Hepatocyte (in vitro differentiated cells): ENCODE measurements around the gene GRIK4. TPM values are rescaled to one million over a fixed set of nuclear protein-coding genes. Genes with fewer than 3 reads are reported as not detected.

Experiments
- DNase-seq: peaks from one replicate; pipeline ENCODE4 v3.0.0-alpha.2; 2016; ENCODE audit warnings: low spot score
- H2AFZ ChIP-seq: fragments of 200-600 bp; sonication (generic); 2 replicates; pipeline ENCODE4 v1.6.0; 2016; ENCODE audit warnings: antibody characterized with exemption, mild to moderate bottlenecking
- H3K27ac ChIP-seq: fragments of 200-600 bp; sonication (generic); 2 replicates; pipeline ENCODE4 v1.5.1; 2016; ENCODE audit warnings: mild to moderate bottlenecking
- H3K27me3 ChIP-seq: fragments of 200-600 bp; sonication (generic); 2 replicates; pipeline ENCODE4 v1.6.1; 2016
- H3K36me3 ChIP-seq: fragments of 200-600 bp; sonication (generic); replicated peaks from 2 replicates; pipeline ENCODE4 v1.5.1; 2016; ENCODE audit warnings: low read depth; ENCODE audit not compliant: insufficient read depth
- H3K4me1 ChIP-seq: fragments of 200-600 bp; sonication (generic); 2 replicates; pipeline ENCODE4 v1.5.1; 2016; ENCODE audit warnings: mild to moderate bottlenecking, moderate library complexity; ENCODE audit not compliant: insufficient read depth
- H3K4me2 ChIP-seq: fragments of 200-600 bp; sonication (generic); 2 replicates; pipeline ENCODE4 v1.6.0; 2016
- H3K4me3 ChIP-seq: fragments of 200-600 bp; sonication (generic); 2 replicates; pipeline ENCODE4 v1.5.1; 2016; ENCODE audit warnings: mild to moderate bottlenecking
- H3K79me2 ChIP-seq: fragments of 200-600 bp; sonication (generic); 2 replicates; pipeline ENCODE4 v1.6.0; 2017; ENCODE audit warnings: mild to moderate bottlenecking
- H3K9me2 ChIP-seq: fragments of 200-600 bp; sonication (generic); replicated peaks from 2 replicates; pipeline ENCODE4 v1.6.0; 2017; ENCODE audit warnings: mild to moderate bottlenecking; ENCODE audit not compliant: insufficient read depth
- H3K9me3 ChIP-seq: fragments of 200-600 bp; sonication (generic); 2 replicates; pipeline ENCODE4 v1.5.1; 2016; ENCODE audit warnings: low read depth, mild to moderate bottlenecking
- H4K20me1 ChIP-seq: fragments of 200-600 bp; sonication (generic); 2 replicates; pipeline ENCODE4 v1.6.0; 2016; ENCODE audit warnings: mild to moderate bottlenecking; ENCODE audit not compliant: insufficient read depth, poor library complexity, severe bottlenecking
- EZH2 ChIP-seq: fragments of 200-600 bp; sonication (generic); IDR thresholded peaks from 2 replicates; pipeline ENCODE4 v1.6.1; 2016; ENCODE audit warnings: antibody characterized with exemption, mild to moderate bottlenecking, borderline replicate concordance
- EZH2phosphoT487 ChIP-seq: fragments of 200-600 bp; sonication (generic); IDR thresholded peaks from one replicate; pipeline ENCODE4 v1.6.1; 2018; ENCODE audit warnings: antibody characterized with exemption, mild to moderate bottlenecking, low read depth, moderate library complexity; ENCODE audit not compliant: unreplicated experiment, severe bottlenecking
- WGBS: methylation state at CpG from one replicate; pipeline ENCODE4 v1.1.6; 2016; ENCODE audit warnings: low lambda C conversion rate; ENCODE audit errors: missing lambda C conversion rate; 5-methylcytosine and 5-hydroxymethylcytosine counted together
- polyA plus RNA-seq: library from polyadenylated mRNA; unstranded; fragments of >200 nt; fragmentation: Nextera tagmentation; extraction: Ambion mirVana; gene quantifications from 2 replicates; pipeline ENCODE4 v1.2.1, GENCODE V29; 2016
- total RNA-seq: library from RNA; depleted of rRNA; stranded (reverse); fragments of >200 nt; gene quantifications from 2 replicates; pipeline ENCODE4 v1.2.3, GENCODE V29; 2014
- TF ChIP-seq, protein P1 (sequence below): fragments of 200-600 bp; sonication (generic); IDR thresholded peaks from 2 replicates; pipeline ENCODE4 v1.5.1; 2016; ENCODE audit warnings: antibody characterized with exemption, mild to moderate bottlenecking; ENCODE audit not compliant: poor library complexity

Gene GRIK4
- total and polyA plus RNA-seq, 2 experiments from 2014 or later, result 1.5 to 2.3 TPM

DNA sequence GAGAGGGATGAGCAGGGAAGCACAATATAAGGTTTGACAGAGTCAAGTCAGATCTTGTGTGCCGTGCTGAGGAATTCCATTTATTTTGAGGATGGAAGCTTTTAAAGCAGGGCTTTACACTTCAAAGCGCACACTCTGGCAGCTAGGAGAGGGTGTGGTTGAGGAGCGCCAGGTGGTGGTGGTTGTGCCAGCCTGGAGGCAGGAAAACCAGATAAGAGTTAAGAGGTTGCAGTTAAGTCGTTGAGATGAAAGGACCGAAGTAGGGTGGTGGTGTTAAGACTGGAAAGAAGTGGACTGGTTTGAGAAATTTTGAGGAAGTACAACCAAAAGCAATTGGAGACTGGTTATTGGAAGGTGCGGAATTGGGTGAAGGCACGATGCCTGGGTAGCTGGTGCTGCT, 280.8 kb downstream of the GRIK4 start:
- Histone ChIP-seq H3K4me1 (no peaks in the 10 kb centered on the region), H3K79me2 (no peaks in the 10 kb centered on the region), H4K20me1 (no peaks in the 10 kb centered on the region), H2AFZ (no peak overlapping the region), H3K27ac (no peak overlapping the region), H3K4me3 (no peak overlapping the region), H3K27me3 (no peaks in the 10 kb centered on the region), H3K9me3 (no peaks in the 10 kb centered on the region), H3K36me3 (no peaks in the 10 kb centered on the region), H3K4me2 (no peak overlapping the region), H3K9me2 (no peaks in the 10 kb centered on the region)
- 59% methylated on average over 7 of the region's 7 CpGs for WGBS
- DNase-seq, result no peak
- TF ChIP-seq EZH2 (no peak), EZH2phosphoT487 (no peak)

DNA sequence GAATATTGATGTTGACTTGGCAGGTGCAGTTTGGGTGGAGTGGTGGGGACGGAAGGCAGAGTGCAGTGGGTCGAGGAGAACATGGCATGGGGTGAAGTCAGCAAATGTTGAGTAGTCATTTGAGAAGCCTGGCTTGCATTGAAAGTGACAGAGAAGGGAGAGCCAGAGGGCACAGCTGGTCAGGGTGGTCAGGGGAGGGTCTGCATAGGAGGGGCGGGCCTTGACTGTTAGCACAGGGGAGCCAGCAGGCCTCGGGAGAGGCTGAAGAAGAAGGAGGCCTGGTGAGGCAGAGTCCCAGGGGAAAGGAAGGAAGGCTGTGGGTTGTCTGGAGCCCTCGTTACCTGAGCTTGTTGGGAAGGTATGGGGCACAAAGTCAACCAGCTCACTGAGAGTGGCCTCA, 281.6 kb downstream of the GRIK4 start:
- Histone ChIP-seq H3K27ac (no peak overlapping the region), H4K20me1 (no peaks in the 10 kb centered on the region), H3K9me2 (no peaks in the 10 kb centered on the region), H3K4me1 (no peaks in the 10 kb centered on the region), H3K4me2 (no peak overlapping the region), H3K27me3 (no peaks in the 10 kb centered on the region), H3K79me2 (no peaks in the 10 kb centered on the region), H3K36me3 (no peaks in the 10 kb centered on the region), H2AFZ (no peak overlapping the region), H3K4me3 (no peak overlapping the region), H3K9me3 (no peaks in the 10 kb centered on the region)
- no peak for TF ChIP-seq EZH2phosphoT487
- TF ChIP-seq, protein P1, sequence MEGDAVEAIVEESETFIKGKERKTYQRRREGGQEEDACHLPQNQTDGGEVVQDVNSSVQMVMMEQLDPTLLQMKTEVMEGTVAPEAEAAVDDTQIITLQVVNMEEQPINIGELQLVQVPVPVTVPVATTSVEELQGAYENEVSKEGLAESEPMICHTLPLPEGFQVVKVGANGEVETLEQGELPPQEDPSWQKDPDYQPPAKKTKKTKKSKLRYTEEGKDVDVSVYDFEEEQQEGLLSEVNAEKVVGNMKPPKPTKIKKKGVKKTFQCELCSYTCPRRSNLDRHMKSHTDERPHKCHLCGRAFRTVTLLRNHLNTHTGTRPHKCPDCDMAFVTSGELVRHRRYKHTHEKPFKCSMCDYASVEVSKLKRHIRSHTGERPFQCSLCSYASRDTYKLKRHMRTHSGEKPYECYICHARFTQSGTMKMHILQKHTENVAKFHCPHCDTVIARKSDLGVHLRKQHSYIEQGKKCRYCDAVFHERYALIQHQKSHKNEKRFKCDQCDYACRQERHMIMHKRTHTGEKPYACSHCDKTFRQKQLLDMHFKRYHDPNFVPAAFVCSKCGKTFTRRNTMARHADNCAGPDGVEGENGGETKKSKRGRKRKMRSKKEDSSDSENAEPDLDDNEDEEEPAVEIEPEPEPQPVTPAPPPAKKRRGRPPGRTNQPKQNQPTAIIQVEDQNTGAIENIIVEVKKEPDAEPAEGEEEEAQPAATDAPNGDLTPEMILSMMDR, result no peak
- TF ChIP-seq EZH2, result no peak
- no peak for DNase-seq
- 91% methylated on average over 5 of the region's 5 CpGs for WGBS

DNA sequence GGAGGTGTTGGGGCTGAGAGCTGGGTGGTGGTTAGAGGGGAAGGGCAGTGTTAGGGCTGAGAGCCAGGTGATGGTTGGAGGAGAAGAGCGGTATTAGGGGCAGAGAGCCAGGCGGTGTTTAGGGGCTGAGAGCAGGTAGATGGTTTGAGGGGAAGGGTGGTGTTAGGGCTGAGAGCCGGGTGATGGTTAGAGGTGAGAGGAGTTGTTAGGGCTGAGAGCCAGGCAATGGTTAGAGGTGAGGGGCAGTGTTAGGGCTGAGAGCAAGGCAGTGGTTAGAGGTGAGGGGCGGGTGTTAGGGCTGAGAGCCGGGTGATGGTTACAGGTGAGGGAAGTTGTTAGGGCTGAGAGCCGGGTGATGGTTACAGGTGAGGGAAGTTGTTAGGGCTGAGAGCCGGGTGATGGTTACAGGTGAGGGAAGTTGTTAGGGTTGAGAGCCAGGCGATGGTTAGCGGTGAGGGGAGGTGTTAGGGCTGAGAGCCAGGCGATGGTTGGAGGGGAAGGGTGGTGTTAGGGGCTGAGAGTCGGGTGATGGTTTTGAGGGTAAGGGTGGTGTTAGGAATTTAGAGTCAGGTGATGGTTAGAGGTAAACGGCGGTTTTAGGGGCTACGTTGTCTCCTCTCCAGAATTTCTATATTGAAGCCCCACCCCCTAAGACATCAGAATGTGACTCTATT, 282.4 kb downstream of the GRIK4 start:
- Histone ChIP-seq H3K9me3 (no peaks in the 10 kb centered on the region), H3K79me2 (no peaks in the 10 kb centered on the region), H4K20me1 (no peaks in the 10 kb centered on the region), H3K9me2 (no peaks in the 10 kb centered on the region), H3K4me3 (no peak overlapping the region), H3K27me3 (no peaks in the 10 kb centered on the region), H3K36me3 (no peaks in the 10 kb centered on the region), H3K4me2 (no peak overlapping the region), H3K27ac (no peak overlapping the region), H2AFZ (no peak overlapping the region), H3K4me1 (no peaks in the 10 kb centered on the region)
- WGBS, result 97% methylated on average over 13 of the region's 14 CpGs
- DNase-seq, result no peak
- TF ChIP-seq, protein P1, result no peak
- TF ChIP-seq EZH2phosphoT487 (no peak), EZH2 (no peak)

DNA sequence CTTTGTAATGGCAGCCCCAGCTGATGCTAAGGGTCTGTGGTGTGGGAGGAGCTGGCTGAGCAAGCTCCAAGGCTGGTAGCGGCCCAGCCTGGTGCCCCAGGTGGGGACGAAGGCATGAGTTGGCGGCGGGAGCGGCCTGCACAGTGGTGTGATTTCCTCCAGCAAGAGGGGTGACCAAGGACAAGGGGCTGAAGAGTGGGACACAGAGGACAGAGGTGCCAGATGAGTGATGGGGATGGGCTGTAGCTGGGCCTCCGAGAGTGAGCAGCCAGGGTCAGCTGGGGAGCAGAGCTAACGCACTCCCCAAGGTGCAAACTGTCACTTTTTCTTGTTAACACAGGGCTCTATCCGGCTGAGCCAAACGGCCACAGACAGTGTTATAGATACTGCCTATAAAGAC, 283.2 kb downstream of the GRIK4 start:
- Histone ChIP-seq H2AFZ (no peak overlapping the region), H3K79me2 (no peaks in the 10 kb centered on the region), H4K20me1 (no peaks in the 10 kb centered on the region), H3K4me1 (no peaks in the 10 kb centered on the region), H3K9me3 (no peaks in the 10 kb centered on the region), H3K4me3 (no peak overlapping the region), H3K9me2 (no peaks in the 10 kb centered on the region), H3K27me3 (no peaks in the 10 kb centered on the region), H3K36me3 (no peaks in the 10 kb centered on the region), H3K27ac (no peak overlapping the region), H3K4me2 (no peak overlapping the region)
- WGBS, result 71% methylated on average over 9 of the region's 9 CpGs
- TF ChIP-seq EZH2, result no peak
- DNase-seq, result no peak
